ENCODE measurements around the gene ATP2B3. TPM values are rescaled to one million over a fixed set of nuclear protein-coding genes. Genes with fewer than 3 reads are reported as not detected.

Gene ATP2B3
- polyA plus RNA-seq, 3 donors, result 0.17 to 0.28 (median 0.28) TPM

- DNase-seq, result peak; percentile 58
These were observed 9.8 kb upstream of the ATP2B3 start for GRCh38 chrX:153507484-153508178.

- no peak for DNase-seq
These were observed 7.8 kb upstream of the ATP2B3 start for GRCh38 chrX:153509592-153509991.

GRCh38 chrX:153510383-153510782 lies 7.1 kb upstream of the ATP2B3 start:
- no peak for DNase-seq

GRCh38 chrX:153511784-153512500 lies 5.5 kb upstream of the ATP2B3 start:
- no peak for DNase-seq

- no peak for DNase-seq
These were observed 4.9 kb upstream of the ATP2B3 start for GRCh38 chrX:153512501-153512893.

GRCh38 chrX:153513265-153513664 lies 4.2 kb upstream of the ATP2B3 start:
- no peak for DNase-seq

GRCh38 chrX:153514259-153514658 lies 3.2 kb upstream of the ATP2B3 start:
- no peak for DNase-seq

GRCh38 chrX:153515435-153515834 lies 2.0 kb upstream of the ATP2B3 start:
- no peak for DNase-seq

- DNase-seq, result no peak
These were observed 1.4 kb upstream of the ATP2B3 start for GRCh38 chrX:153516073-153516472.

GRCh38 chrX:153517946-153518834 lies 748 bp downstream of the ATP2B3 start:
- DNase-seq, result no peak

- no peak for DNase-seq
These were observed 2.3 kb downstream of the ATP2B3 start for GRCh38 chrX:153519569-153520286.

- no peak for DNase-seq
These were observed 3.0 kb downstream of the ATP2B3 start for GRCh38 chrX:153520287-153520917.

GRCh38 chrX:153521034-153521433 lies 3.6 kb downstream of the ATP2B3 start:
- DNase-seq, result no peak

GRCh38 chrX:153522259-153522658 lies 4.8 kb downstream of the ATP2B3 start:
- DNase-seq, result no peak

GRCh38 chrX:153523269-153523668 lies 5.8 kb downstream of the ATP2B3 start:
- no peak for DNase-seq

GRCh38 chrX:153524234-153524633 lies 6.8 kb downstream of the ATP2B3 start:
- no peak for DNase-seq

- DNase-seq, result no peak
These were observed 8.0 kb downstream of the ATP2B3 start for GRCh38 chrX:153525451-153525850.

GRCh38 chrX:153526042-153526441 lies 8.6 kb downstream of the ATP2B3 start:
- no peak for DNase-seq

GRCh38 chrX:153526801-153527200 lies 9.4 kb downstream of the ATP2B3 start:
- DNase-seq, result no peak

- no peak for DNase-seq
These were observed 9.8 kb downstream of the ATP2B3 start for GRCh38 chrX:153527208-153527607.

GRCh38 chrX:153530411-153531129 lies 13.1 kb downstream of the ATP2B3 start:
- DNase-seq, result no peak
